GM18499 (cell line): ENCODE measurements around the gene PHTF2.
"Not testable (repeated sequence)": the region's sequence is repeated elsewhere in the genome, so short reads cannot be mapped to it uniquely, and the experiment has no call there.

Source experiments
- ATAC-seq: cut with Tn5 transposase; IDR thresholded peaks from one replicate; pipeline ENCODE4 v1.9.1; 2021; ENCODE audit warnings: moderate number of reproducible peaks; ENCODE audit not compliant: insufficient read depth, unreplicated experiment

PHTF2 gene

DNA sequence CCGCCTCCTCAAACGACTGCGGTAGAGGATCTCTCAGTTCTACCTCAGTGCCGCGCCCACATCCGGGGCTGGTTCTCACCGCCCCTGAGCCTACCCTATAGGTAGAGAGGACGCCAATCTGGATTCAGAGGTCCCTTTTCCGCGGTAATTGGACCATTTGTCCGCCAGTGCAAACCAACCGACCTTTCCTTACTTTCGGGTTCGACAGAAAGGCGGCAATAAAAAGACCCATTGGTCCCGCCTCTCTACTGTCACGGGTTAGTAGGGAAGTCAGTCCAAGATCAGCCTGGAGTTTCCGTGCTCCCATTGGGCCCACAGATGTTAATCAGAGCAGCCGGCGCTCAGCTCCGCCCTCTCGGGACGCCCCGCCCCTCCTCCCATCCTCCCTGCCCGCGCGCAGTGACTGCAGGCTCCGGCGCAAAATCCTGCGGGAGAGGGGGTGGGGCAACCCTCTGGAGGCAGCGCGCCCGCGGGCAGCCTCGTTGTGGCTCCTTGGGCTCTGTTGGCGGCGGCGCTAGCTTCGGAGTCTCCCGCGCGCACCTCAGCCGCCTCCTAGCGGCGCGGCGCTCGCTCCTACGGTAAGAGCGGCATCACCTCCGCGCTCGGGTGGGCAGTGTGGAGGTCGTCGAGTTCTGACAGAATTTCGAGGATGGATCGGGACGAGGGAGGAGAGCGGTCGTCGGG, at the start of gene PHTF2, which contains the start of gene TMEM60:
PHTF2 (plus strand) TSS at position 380 of the 684 bp plus-strand sequence.
TMEM60 (minus strand) TSS at position 41 of the 684 bp plus-strand sequence. CDS start 4,061 bp downstream, outside the sequence.
- ATAC-seq, result peak; percentile 82

DNA sequence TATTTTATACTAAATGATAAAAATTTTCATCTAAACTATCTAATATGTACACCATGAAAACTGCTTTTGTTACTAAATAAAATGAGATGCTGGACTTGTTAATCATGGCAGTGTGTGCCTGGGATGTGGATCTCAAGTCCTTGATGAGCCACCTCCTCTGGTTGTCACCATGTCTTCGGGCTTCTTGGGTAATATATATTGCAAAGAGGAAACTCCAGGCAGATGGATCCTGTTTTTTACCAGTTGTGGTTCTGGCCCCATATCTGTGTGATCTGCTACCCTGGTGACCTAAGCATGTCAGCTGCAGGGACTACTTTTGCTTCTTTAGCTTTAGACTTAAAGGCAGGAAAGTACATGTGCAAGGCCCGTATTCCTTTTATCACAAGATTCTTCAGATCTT, 46.6 kb upstream of the PHTF2 start:
- no peak for ATAC-seq

DNA sequence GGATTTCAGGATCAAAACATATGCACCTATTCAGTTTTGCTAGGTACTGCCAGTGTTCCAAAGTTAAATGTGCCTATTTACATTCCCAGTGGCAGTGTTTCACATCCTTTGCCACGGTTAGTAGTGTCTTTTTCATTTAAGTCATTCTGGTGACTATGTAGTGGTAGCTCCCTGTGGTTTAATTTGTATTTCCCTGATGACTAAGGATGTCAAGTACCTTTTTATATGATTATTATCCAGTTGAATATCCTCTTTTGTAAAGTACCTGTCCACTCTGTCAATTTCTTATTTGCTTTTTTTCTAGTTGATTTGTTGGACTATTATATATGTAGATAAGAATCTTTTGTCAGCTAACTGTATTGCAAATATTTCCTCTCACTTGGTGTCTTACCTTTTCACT, 45.4 kb upstream of the PHTF2 start:
- ATAC-seq, result no peak

DNA sequence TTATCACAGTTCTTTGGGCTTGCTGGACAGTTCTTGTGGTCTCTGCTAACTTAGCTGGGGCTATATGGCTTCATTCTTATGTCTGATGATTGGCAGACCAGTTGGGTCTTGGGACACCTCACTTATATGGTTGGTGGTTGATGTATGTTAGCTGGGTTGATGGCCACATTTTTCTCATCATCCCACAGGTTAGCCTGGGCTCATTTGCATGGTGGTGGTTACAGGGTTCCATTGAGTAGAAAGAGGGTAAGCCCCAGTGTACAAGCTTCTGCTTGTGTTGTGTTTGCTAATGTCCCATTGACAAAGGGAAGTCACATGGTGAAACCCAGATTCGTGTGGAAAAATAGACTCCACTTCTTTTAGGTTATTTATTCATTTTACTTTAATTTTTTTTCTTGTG, 41.0 kb upstream of the PHTF2 start:
- ATAC-seq, result peak; percentile 94

DNA sequence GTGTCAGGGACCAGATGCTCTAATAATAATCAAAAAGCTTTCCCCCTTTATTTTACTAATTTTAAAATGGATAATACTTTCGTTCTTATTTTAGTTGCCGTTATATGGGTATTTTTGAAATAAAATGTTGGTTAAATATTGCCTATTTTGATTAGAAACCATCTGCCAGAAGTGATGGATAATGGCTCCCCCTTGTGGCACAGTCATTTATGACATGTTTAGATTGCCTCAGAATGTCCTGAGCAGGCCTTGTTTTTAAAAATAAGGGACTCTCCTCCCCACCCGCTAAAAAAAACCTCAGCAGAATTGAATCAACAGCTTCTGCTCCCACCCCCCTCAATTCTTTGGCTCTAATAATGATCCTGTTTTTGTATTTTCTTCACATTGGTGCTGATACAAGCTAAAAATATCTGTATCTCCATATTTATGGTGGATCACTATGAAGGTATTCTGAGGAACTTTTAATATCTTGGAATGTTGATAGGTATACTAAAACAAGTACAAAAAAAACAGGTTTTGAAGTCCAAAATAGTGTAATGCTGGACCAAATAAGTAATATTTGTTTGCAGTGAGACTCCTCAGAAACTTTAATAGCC, 39.2 kb upstream of the PHTF2 start:
- ATAC-seq, result no peak

DNA sequence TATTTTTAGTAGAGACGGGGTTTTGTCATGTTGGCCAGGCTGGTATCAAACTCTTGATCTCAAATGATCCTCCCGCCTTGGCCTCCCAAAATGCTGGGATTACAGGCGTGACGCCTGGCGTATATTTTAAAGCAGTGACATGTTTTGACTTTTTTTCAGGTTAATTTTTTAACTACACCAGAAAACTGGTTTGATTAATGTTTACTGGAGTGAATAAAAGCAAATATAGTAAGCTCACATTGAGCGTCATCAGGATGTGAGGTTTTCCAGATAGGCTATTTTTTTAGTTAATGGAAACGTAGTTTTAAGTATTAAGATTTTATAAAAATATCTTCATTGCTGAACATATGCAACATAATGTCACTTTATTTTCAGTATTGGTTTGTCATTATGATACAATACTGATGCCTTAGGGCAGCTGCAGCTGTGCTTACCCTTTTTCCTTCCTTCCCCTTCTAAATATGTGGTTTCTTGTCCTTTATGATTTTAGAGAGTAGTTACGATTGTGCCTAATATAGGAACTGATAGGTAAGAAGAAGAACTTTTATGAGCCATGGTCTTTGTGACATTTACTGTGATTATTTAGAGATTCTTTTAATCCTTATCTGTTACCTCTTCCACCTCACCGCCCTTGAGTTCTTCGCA, 37.6 kb upstream of the PHTF2 start:
- no peak for ATAC-seq

DNA sequence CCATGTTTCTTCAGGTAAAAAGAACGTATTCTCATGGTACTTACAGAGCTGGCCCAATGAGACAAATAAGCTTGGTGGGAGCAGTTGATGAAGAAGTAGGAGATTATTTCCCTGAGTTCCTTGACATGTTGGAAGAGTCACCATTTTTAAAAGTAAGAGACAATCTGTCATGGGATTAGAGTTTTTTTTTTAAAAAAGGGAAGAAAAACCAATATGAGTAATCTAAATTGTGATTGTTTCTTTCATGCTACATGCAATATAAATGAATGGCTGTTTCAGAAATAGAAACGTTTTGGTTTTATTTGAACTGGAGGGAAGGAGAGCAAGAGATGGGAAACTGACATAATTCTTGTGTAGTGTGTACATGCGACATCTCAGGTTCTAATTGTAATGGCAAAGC, 33.1 kb upstream of the PHTF2 start:
- ATAC-seq, result no peak

DNA sequence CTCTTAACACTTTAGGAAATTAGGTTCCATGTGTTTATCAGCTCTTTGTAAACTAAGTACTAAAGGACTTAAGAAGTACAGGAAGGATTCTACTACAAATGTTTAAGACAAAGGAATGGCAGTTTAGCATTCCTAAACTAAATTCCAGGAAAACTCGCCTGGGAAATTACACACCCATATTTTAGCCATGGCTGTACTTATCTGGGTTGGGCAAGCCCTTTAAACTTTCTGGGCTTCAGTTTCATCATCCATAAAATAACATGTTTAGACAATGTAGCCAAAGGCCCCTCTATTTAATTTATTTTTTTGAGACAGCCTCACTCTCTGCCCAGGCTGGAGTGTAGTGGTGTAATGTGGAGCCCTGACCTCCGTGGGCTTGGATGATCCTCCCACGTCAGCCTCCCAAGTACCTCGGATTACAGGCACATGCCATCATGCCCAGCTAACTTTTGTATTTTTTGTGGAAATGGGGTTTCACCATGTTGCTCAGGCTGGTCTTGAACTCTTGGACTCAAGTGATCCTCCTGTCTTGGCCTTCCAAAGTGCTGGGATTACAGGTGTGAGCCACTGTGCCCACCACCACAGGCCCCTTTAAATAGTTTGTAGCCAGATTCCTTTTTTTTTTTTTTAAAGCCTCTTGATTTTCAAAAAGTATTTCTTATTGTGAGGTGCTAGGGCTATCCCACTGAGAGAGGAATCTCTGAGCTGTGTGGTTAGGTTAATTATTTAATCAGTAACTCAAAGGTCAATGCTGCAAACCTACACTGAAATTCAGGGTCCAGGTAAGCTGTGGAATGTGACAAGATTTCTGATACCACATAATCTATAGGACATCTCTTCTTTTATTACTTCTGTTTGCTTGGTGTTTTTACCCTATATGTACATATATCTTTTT, 32.4 kb upstream of the PHTF2 start:
- ATAC-seq, result no peak

DNA sequence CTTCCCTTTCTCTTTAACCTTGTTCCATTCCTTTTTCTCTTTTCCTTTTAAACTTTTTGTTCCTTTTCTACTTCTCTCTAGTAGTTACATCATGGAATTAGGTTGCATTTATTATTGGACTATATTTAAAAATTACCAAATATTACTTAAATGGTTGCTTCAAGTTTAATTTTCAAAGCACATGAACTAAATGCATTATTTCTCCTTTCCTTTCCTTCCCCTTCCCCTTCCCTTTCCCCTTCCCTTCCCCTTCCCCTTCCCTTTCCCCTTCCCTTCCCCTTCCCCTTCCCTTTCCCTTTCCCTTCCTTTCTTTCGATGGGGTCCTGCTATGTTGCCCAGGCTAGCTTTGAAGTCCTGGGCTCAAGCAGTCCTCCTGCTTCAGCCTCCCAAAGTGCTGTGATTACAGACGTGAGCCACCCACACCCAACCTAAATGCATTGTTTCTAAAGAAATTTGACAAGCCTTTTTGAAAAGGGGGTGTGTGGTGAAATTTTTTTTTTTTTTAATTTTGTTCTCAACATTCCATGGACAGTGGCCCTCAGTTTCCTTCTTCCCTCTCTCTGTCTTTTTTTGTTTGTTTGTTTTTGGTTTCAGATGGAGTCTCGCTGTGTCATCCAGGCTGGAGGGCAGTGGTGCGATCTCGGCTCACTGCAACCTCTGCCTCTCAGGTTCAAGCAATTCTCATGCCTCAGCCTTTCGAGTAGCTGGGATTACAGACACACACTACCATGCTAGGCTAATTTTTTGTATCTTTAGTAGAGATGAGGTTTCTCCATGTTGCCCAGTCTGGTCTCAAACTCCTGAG, 31.6 kb upstream of the PHTF2 start:
- no peak for ATAC-seq

DNA sequence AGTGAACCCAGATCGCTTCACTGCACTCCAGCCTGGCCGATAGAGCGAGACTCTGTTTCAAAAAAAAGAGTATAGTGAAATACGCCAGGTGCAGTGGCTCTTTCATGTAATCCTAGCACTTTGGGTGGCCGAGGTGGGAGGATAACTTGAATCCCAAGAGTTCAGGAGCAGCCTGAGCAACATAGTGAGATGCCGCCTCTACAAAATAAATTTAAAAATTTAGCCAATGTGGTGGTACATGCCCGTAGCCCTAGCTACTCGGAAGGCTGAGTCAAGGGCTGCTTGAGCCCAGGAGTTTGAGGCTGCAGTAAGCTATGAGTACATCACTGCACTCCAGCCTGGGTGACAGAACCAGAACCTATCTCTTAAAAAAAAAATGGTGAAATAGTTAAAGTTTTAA, 28.3 kb upstream of the PHTF2 start:
- no peak for ATAC-seq

DNA sequence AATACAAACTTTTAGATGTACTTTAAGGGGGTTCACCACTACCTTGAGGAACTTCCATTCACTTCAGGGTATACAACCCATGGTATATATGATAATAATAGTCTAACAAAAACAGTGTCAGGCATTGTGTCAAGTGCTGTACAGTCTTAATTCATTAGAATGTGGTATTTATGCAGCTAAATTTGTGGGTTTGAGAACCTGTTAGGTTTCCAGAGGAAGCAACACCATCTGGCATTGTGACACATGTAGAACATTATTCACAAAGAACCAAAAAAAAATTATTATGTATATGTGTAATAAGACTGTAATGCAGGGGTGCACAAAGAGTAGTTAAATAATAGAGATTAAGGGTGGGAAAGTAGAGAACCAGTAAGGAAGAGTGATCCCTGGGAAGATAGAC, 26.7 kb upstream of the PHTF2 start:
- ATAC-seq, result no peak

DNA sequence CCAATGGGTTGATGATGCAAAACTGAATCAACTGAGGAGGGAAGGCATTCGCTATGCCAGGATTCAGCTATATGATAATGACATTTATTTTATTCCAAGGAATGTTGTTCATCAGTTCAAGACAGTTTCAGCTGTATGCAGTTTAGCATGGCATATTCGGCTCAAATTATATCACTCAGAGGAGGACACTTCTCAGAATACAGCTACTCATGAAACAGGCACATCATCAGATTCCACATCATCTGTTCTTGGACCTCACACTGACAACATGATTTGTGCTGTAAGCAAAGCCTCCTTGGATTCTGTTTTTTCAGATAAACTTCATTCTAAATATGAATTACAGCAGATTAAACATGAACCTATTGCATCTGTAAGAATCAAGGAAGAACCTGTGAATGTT, 20.0 kb upstream of the PHTF2 start:
- no peak for ATAC-seq

DNA sequence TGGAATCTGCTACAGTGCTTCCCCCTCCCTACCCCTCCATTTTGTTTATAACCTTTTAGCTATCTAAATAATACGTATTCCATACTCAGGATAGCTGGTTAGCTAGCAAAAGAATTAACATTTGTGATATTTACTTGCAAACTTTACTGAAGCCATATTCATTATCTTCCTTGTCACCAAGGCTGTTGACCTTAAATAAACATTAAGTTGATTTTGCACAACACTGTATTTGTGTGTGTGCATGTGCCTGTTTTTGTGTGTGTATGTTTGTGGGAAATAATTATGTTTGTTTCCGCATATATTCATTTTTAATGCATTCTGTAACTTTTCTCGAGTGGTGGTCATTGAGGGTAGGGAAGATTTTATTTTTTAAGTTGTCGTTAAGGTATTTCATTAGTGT, 16.2 kb upstream of the PHTF2 start:
- ATAC-seq, result no peak

DNA sequence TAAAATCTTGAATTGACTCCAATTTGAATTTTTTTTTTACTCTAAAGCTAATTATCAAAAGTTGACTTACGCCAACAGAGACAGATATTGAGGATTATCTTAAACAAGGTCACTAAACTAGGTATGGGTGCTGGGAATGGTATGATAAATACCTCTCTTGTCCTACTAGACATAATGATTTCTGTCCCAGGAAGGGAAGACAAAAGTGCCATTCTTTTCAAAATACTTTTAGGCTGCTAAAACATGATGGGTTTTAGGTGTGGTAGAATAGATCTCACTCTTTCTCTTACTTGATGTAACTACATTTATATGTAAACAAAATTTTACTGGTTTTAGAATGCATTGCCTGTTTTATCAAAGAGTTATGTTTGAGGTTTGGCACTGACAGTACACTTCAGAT, 15.5 kb upstream of the PHTF2 start:
- ATAC-seq, result no peak

DNA sequence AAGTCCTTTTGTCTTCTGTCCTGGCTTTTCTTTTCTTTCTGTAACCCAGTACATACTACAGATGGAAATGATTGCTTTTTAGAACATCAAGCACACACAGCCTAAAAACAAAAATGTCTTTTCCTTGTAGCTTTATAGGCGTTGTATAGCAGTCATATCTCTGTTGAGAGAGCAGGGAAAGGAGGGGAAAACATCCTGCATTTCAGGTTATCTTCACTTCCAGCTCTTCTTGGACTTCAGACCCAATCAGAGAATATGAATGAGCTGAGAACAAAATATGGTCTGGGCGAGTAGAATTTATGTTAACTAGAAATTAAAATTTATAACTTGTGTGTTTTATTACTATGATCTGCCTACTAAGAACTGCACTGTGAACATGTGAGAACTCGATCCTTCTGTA, 15.0 kb upstream of the PHTF2 start:
- no peak for ATAC-seq

DNA sequence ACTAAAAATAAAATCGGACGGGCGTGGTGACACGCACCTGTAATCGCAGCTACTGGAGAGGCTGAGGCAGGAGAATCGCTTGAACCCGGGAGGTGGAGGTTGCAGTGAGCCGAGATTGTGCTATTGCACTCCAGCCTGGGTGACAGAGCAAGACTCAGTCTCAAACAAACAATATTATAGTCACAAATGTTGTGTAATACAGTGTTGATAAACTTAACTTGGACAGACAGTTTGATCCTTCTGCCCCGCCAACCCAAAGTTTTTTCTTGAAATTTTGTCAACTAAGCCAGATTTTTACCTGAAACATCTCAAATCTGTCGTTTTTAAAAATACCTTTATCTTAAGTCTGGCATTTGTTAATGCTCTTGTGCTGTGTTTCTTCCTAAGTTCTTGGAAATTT, 14.1 kb upstream of the PHTF2 start:
- ATAC-seq, result not testable (repeated sequence)

DNA sequence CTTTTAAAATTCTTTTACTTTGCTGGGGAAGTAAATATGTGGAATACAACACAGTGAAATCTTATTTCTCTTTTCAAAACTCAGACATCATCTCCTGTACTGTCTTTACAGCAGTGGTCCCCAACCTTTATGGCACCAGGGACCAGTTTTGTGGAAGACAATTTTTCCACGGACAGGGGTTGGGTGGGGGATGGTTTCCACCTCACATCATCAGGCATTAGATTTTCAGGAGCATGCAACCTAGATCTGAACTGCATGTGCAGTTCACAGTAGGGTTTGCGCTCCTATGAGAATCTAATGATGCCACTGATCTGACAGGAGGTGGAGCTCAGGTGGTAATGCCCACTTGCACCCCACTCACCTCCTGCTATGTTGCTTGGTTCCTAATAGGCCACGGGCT, 12.6 kb upstream of the PHTF2 start:
- no peak for ATAC-seq

DNA sequence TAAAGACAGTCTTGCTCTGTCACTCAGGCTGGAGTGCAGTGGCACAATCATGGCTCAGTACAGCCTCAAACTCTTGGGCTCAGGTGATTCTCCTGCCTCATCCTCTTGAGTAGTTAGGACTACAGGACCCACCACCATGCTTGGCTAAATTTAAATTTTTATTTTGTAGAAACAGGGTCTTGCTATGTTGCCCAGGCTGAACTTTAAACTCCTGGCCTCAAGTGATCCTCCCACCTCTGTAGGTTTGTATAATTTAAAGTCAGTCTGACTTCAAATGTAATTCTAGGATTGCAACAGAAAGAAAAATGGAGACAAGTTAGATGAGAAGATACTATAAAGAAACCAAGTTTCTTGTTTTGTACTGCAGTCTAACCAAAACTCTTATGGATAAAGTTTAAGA, 11.8 kb upstream of the PHTF2 start:
- ATAC-seq, result no peak

DNA sequence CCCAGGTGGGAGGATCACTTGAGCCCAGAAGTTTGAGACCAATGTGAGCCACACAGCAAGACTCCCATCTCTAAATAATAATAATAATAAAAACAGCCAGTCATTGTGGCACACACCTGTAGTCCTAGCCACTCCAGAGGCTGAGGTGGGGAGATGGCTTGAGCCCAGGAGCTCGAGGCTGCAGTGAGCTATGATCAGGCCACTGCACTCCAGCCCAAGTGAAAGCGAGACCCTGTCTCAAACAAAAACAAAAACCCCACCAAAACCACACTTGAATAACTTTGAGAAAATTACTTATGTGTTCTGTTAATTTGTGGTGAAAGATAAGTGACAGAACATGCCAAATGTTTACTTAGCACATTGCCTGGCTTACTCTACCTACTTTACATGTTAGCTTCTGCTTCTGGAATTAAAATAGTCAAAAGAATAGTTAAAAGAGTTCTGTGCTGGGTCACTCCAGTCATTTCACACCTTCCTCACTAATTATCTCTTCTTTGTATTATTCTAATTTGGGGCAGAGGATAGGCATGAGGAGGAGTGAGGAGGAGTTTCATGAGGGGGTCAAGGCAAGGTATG, 10.2 kb upstream of the PHTF2 start:
- no peak for ATAC-seq

DNA sequence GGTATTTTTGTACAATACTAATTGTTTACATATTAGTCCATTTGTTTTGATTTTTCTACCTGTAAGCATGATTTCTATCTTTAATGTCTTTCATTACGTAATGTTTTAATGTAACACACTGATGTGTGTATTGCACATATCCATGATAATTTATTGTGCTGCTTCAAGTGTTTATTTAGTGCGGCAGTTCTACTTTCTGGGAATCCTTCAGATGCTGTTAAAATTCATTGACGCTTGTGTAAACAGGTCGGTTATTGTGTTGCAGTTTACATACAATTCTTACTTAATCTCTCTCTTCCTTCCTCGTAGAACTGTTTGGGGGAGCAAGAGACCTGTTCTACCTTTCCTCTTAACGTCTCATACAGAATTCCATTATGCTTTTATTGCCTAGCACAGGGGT, 7.2 kb upstream of the PHTF2 start:
- no peak for ATAC-seq
